IMR-90 (cell line): ENCODE results near the gene DAAM1. TPM values are rescaled to one million over a fixed set of nuclear protein-coding genes. Genes with fewer than 3 reads are reported as not detected.

Experiments used
- ATAC-seq: fragments of 200-7000 bp; cut with Tn5 transposase; 2 replicates; pipeline ENCODE4 v1.9.1; 2020; ENCODE audit warnings: low read depth, mild to moderate bottlenecking, moderate library complexity
- BruUV-seq: library from RNA; stranded (reverse); fragments of 400-500 nt; replicated peaks from 2 replicates; lab custom pipeline; 2021; lab: Mats Ljungman, UMichigan
- CTCF ChIA-PET: fragments of 300-600 bp; formaldehyde crosslinking; extraction: SDS; loops from one replicate; lab custom pipeline; 2021; ENCODE audit warnings: antibody characterized with exemption; lab: Yijun Ruan, JAX
- POLR2A ChIA-PET: fragments of 300-600 bp; sonication (Branson Sonifier 250); formaldehyde crosslinking; loops from one replicate; lab custom pipeline; 2022; ENCODE audit warnings: antibody characterized with exemption; ENCODE audit not compliant: unreplicated experiment; lab: Charles Lee
- DNase-seq: peaks from one replicate; pipeline ENCODE4 v3.0.0; 2013
- H2AFZ ChIP-seq: replicated peaks from 2 replicates; pipeline ENCODE3; 2013; ENCODE audit warnings: low read length, mild to moderate bottlenecking; ENCODE audit not compliant: poor library complexity
- H2AK5ac ChIP-seq: 2 replicates; pipeline ENCODE4 v1.6.1; 2013; ENCODE audit warnings: low read depth, low read length, inconsistent platforms
- H2AK9ac ChIP-seq: replicated peaks from 2 replicates; pipeline ENCODE3; 2013; ENCODE audit warnings: mild to moderate bottlenecking, low read depth, low read length, moderate library complexity; ENCODE audit not compliant: poor library complexity
- H2BK120ac ChIP-seq: 2 replicates; pipeline ENCODE4 v1.6.1; 2013; ENCODE audit warnings: low read depth, low read length, inconsistent platforms
- H2BK15ac ChIP-seq: 3 replicates; pipeline ENCODE4 v1.6.1; 2013; ENCODE audit warnings: low read depth, low read length, inconsistent platforms
- H2BK20ac ChIP-seq: 2 replicates; pipeline ENCODE4 v1.6.1; 2013; ENCODE audit warnings: low read depth, mild to moderate bottlenecking, inconsistent platforms, low read length, moderate library complexity
- H2BK5ac ChIP-seq: 2 replicates; pipeline ENCODE4 v1.6.1; 2013; ENCODE audit warnings: mild to moderate bottlenecking, low read depth, low read length, inconsistent platforms; ENCODE audit not compliant: poor library complexity, severe bottlenecking
- H3K14ac ChIP-seq: replicated peaks from 2 replicates; pipeline ENCODE4 v1.6.1; 2013; ENCODE audit warnings: low read depth, low read length, inconsistent platforms
- H3K18ac ChIP-seq: 2 replicates; pipeline ENCODE4 v1.6.1; 2013; ENCODE audit warnings: low read depth, low read length, control low read depth
- H3K23ac ChIP-seq: 2 replicates; pipeline ENCODE4 v1.6.1; 2013; ENCODE audit warnings: low read depth, low read length, inconsistent platforms
- H3K27ac ChIP-seq: 2 replicates; pipeline ENCODE4 v1.5.1; 2013; ENCODE audit warnings: mild to moderate bottlenecking, control low read depth, low read length; ENCODE audit not compliant: insufficient read depth
- H3K27me3 ChIP-seq: 2 replicates; pipeline ENCODE4 v1.6.1; 2013; ENCODE audit warnings: low read length; ENCODE audit not compliant: control insufficient read depth, insufficient read depth
- H3K36me3 ChIP-seq: 2 replicates; pipeline ENCODE4 v1.6.1; 2013; ENCODE audit warnings: low read length, mixed read lengths; ENCODE audit not compliant: control insufficient read depth, insufficient read depth
- H3K4ac ChIP-seq: 2 replicates; pipeline ENCODE4 v1.6.1; 2013; ENCODE audit warnings: low read depth, low read length, inconsistent platforms
- H3K4me1 ChIP-seq: 2 replicates; pipeline ENCODE4 v1.6.1; 2013; ENCODE audit warnings: low read length, mixed read lengths; ENCODE audit not compliant: control insufficient read depth, insufficient read depth
- H3K4me2 ChIP-seq: 2 replicates; pipeline ENCODE4 v1.6.1; 2013; ENCODE audit warnings: low read depth, mild to moderate bottlenecking, control low read depth, low read length, moderate library complexity
- H3K4me3 ChIP-seq: 2 replicates; pipeline ENCODE4 v1.5.1; 2013; ENCODE audit warnings: low read depth, mild to moderate bottlenecking, control low read depth, low read length, moderate library complexity; ENCODE audit not compliant: insufficient read depth
- H3K56ac ChIP-seq: 2 replicates; pipeline ENCODE4 v1.6.1; 2013; ENCODE audit warnings: low read length, inconsistent platforms; ENCODE audit not compliant: insufficient read depth; ENCODE audit errors: extremely low read depth
- H3K79me1 ChIP-seq, 2 experiments: 2 replicates each; pipeline ENCODE4 v1.6.1; 2013; ENCODE audit warnings: low read length in 2 of 2, inconsistent platforms in 1 of 2, low read depth in 1 of 2
- H3K9ac ChIP-seq: 2 replicates; pipeline ENCODE4 v1.6.1; 2013; ENCODE audit warnings: low read depth, low read length, control low read depth
- H3K9me1 ChIP-seq: 2 replicates; pipeline ENCODE4 v1.6.1; 2013; ENCODE audit warnings: low read length, inconsistent platforms; ENCODE audit not compliant: insufficient read depth
- H3K9me3 ChIP-seq: 2 replicates; pipeline ENCODE4 v1.6.1; 2013; ENCODE audit warnings: low read length; ENCODE audit not compliant: control insufficient read depth, insufficient read depth
- H4K20me1 ChIP-seq: 2 replicates; pipeline ENCODE4 v1.6.1; 2013; ENCODE audit warnings: low read length, inconsistent platforms; ENCODE audit not compliant: insufficient read depth
- H4K5ac ChIP-seq: 2 replicates; pipeline ENCODE4 v1.6.1; 2013; ENCODE audit warnings: mild to moderate bottlenecking, low read depth, low read length, control low read depth
- H4K8ac ChIP-seq, 2 experiments: 2 replicates each; pipeline ENCODE4 v1.6.1; 2013; ENCODE audit warnings: low read depth in 2 of 2, low read length in 2 of 2, control low read depth in 1 of 2, inconsistent platforms in 1 of 2
- H4K91ac ChIP-seq: 2 replicates; pipeline ENCODE4 v1.6.1; 2013; ENCODE audit warnings: low read depth, low read length, inconsistent platforms; ENCODE audit not compliant: insufficient read depth
- FOS ChIP-seq: fragments of 150-350 bp; IDR thresholded peaks from 2 replicates; pipeline ENCODE4 v1.6.1; 2016; ENCODE audit warnings: low read depth, low read length
- RAD21 ChIP-seq: IDR thresholded peaks from 2 replicates; pipeline ENCODE4 v1.6.1; 2012; ENCODE audit warnings: low read length, improper control_type of control experiment
- WGBS, 2 experiments: methylation state at CpG; one replicate each; pipeline versions ENCODE4 v1.1.5 to v1.1.7; 2013; ENCODE audit warnings: missing lambda C conversion rate in 2 of 2; ENCODE audit not compliant: insufficient read length in 1 of 2; ENCODE audit errors: extremely low coverage in 2 of 2; 5-methylcytosine and 5-hydroxymethylcytosine counted together
- dilution Hi-C: fragments of 300-500 bp; cut with HindIII; formaldehyde crosslinking; loops from one replicate; pipeline ENCODE4 v1.14.3; 2018; ENCODE audit warnings: low sequenced_read_pairs; ENCODE audit not compliant: unreplicated experiment
- in situ Hi-C: fragments of 300-500 bp; cut with MboI; formaldehyde crosslinking; loops from 3 replicates; pipeline ENCODE4 v1.14.3; 2019; ENCODE audit warnings: low sequenced_read_pairs, inconsistent platforms, mixed read lengths
- intact Hi-C: fragments of 100-400 bp; cut with micrococcal nuclease; formaldehyde crosslinking; loops from 2 replicates; pipeline ENCODE4 v1.10.0; 2022
- polyA plus RNA-seq, 3 experiments: library from polyadenylated mRNA; depleted of rRNA; stranded (reverse); fragments of >200 nt; gene quantifications; 2 replicates each; pipeline ENCODE4 v1.2.3, GENCODE V29; 2012; ENCODE audit warnings: low replicate concordance in 1 of 3
- total RNA-seq: library from RNA; depleted of rRNA; stranded (reverse); fragments of >200 nt; gene quantifications from 2 replicates; pipeline ENCODE4 v1.2.3, GENCODE V29; 2012

DAAM1 gene
- total and polyA plus RNA-seq, 2 of the 4 experiments (the other 2 are of a cell fraction) = 4.8 to 5.4 TPM

GRCh38 chr14:59208224-59208814 lies 19.9 kb downstream of the DAAM1 start:
- TF ChIP-seq RAD21 = no peak
- peak; percentile 68 for TF ChIP-seq FOS
- no peak overlapping the region for H4K91ac ChIP-seq
- no peak overlapping the region for H3K18ac ChIP-seq
- intact Hi-C loops (no loop called here), in situ Hi-C loops (no loop called here), dilution Hi-C loops (no loop called here)
- H3K27me3 ChIP-seq = no peaks in the 10 kb centered on the region
- peaks cover 2% of the 10 kb centered on the region; the same call in 1 of the 2 replicates for H3K9me1 ChIP-seq
- no peaks in the 10 kb centered on the region for H4K20me1 ChIP-seq
- H3K4me2 ChIP-seq = no peak overlapping the region
- H2BK20ac ChIP-seq = no peak overlapping the region
- 71% methylated on average over 4 of the region's 6 CpGs; no CpG with 5 or more reads in 1 of the 2 experiments for WGBS, 2 experiments
- no peak overlapping the region for H4K5ac ChIP-seq
- H2AFZ ChIP-seq = no peak overlapping the region
- H3K4ac ChIP-seq = 0 out of 2 replicates have a peak overlapping the region, but pooled peaks have one; percentile 5
- H3K36me3 ChIP-seq = no peaks in the 10 kb centered on the region
- H3K9me3 ChIP-seq = no peaks in the 10 kb centered on the region
- H2BK15ac ChIP-seq = no peak overlapping the region; the same call in 2 of the 3 replicates
- H3K56ac ChIP-seq = no peak overlapping the region
- no peak overlapping the region for H3K9ac ChIP-seq
- no peak overlapping the region for H2BK5ac ChIP-seq
- H3K23ac ChIP-seq = no peak overlapping the region
- H3K27ac ChIP-seq = no peak overlapping the region
- no TSS peak for BruUV-seq
- peak; percentile 69 for DNase-seq
- no peak overlapping the region for H2BK120ac ChIP-seq
- CTCF ChIA-PET = no interaction called here
- H3K4me3 ChIP-seq = no peak overlapping the region
- H3K4me1 ChIP-seq = peaks cover 6% of the 10 kb centered on the region
- peak overlapping the region in 1 of 2 experiments; percentile 34; a peak in 1 of 4 replicates for H4K8ac ChIP-seq
- ATAC-seq = peak; percentile 75
- peaks cover 3 to 13% of the 10 kb centered on the region in 2 experiments; a peak in 2 of 4 replicates for H3K79me1 ChIP-seq
- peak overlapping the region; percentile 27; the same call in 1 of the 2 replicates for H2AK5ac ChIP-seq
- POLR2A ChIA-PET = no interaction called here
- no peak overlapping the region for H2AK9ac ChIP-seq
- peak overlapping the region; percentile 40; the same call in 1 of the 2 replicates for H3K14ac ChIP-seq
